HG03108 (cell line): ENCODE data around the gene HNRNPH2.

Experiments used
- ATAC-seq: cut with Tn5 transposase; IDR thresholded peaks from one replicate; pipeline ENCODE4 v1.9.1; 2021; ENCODE audit warnings: moderate library complexity; ENCODE audit not compliant: unreplicated experiment

Gene HNRNPH2, protein sequence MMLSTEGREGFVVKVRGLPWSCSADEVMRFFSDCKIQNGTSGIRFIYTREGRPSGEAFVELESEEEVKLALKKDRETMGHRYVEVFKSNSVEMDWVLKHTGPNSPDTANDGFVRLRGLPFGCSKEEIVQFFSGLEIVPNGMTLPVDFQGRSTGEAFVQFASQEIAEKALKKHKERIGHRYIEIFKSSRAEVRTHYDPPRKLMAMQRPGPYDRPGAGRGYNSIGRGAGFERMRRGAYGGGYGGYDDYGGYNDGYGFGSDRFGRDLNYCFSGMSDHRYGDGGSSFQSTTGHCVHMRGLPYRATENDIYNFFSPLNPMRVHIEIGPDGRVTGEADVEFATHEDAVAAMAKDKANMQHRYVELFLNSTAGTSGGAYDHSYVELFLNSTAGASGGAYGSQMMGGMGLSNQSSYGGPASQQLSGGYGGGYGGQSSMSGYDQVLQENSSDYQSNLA

DNA sequence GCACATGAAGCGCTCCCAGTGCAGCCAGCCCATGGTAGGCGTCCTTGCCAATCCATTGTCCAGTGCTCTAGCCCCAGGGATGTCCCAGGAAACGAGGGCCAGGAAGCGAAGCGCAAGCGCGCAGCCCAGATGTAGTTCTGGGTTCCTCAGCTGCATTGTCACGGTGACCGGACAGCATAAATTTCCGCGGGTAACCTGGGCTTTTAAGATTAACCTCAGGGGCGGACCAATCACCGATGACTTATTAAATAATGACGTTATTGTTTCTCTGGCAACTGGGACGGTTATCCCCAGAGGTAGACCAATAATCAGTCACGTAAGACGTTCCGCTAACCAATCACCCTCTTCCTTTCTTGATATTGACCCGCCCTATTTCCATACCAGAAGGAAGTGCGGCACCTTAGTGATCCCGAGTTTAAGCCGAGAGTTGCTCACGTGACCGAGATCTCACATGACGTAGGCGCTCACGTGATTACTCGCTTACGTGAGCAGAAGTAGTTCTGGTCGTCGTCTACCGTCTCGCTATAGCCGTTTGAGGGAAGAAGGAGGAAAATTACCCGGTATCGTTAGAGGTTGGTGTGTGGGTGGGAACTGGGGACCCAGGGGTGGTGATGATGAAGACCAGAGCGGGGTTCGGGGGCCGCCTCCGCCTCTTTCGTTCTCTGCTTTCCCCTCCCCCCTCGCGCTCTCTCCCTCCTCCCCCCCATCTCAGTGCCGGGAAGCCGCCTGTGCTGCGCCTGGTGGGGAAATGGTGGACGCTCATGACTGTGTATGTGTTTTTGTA, at the start of gene HNRNPH2, which contains the start of gene GLA:
TSS of gene HNRNPH2 (plus strand) at position 475 of the 784 bp plus-strand sequence. CDS start 3,767 bp downstream, outside the sequence.
TSS of gene GLA (minus strand) at position 178 of the 784 bp plus-strand sequence. CDS start at position 156, 22 bp downstream.
- ATAC-seq, result peak; percentile 93

DNA sequence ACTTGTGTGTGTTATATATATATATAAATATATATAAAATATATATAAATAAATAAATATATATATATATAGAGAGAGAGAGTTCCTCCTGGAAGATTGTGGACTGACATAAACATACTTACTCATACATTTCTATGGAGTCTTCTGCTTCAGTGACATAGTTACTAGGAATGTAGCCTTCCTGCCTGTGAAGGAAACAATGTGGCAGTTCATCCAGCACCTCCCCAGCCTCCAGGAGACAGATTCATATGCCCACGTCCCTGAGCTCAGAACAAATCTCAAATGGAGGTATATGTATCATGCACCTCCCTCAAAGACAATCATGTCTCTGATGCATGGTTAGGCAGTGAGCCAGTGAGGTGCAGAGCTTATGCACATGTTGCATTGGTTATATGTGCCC, 48.1 kb upstream of the HNRNPH2 start:
- ATAC-seq, result no peak

DNA sequence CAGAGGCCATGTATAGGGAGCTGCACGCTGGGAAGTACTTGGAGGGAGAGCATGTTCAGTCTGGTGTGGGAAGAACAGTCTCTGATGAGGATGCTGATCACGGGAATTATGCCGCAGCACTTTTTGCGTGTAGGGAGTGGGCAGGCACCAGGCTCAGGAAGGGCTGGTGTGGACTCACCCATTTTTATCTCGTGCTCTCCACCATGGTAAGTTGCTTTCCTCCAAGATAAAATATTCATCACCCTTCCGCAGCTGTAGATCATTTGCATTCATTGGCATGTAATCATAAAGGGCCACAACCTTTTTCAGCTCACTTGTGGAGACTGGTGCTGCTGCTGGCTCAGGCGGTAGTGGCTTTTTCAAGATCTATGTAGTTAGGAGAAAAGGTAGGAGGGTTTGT, 47.6 kb upstream of the HNRNPH2 start:
- ATAC-seq, result no peak

DNA sequence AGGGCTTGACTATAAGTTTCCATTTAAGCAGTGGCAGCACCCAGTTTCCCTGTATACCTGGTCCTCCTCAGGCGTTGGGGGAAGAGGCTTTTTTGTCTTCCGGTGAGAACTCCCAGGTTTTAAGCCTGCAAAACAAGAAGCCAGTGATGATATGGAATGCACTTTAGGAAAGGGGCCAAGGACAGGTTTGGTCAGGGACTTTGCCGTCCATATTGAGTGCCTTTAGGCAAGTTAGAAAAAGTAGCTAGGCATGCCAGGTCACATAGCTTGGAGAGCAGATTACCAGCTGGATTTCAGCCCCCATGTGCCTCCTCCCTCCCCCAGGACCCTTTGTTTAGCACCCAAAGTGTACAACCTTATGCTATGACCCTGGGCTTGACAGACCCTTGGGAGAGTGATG, 45.9 kb upstream of the HNRNPH2 start:
- ATAC-seq, result no peak

DNA sequence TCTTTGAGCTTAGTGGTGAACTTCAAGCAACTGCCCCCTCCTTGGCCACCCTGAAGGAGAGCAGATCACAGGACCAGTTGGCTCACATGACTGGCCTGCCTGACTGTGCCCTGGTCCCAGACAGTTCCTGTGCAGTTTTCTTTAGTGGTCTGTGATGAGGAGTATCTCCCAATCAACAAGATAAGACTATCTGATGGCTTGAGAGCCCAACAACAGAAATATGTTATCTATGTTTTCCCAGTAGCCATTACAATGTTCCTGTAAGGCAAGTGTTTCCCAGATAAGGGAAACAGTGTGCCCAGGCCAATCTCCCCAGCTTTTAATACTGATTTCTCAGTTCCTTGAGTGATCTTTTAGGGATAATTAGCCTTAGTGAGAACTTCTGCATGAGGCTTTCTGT, 45.3 kb upstream of the HNRNPH2 start:
- ATAC-seq, result no peak

DNA sequence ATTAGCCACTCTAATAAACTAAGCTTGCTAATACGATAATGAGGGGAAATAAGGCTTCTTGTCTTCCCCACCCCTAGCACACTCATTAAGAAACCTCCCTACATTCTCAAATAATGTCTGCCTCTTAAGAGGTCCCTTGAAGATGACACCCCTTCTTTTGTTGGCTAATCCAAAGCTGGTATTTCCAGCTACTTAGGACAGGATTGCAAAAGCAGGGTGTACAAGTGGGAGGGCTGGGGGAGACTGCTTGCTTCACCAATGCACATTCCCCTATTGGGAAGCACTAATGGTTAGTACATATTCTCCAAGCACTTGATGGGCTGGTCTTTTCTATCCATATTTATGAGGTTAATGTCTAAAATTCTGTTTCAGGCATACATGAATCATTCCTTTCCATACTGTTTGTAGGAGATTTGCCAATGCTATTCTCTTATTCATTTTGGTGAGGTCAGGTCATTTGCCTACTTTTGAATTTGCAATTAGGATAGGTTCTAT, 42.7 kb upstream of the HNRNPH2 start:
- ATAC-seq, result no peak

DNA sequence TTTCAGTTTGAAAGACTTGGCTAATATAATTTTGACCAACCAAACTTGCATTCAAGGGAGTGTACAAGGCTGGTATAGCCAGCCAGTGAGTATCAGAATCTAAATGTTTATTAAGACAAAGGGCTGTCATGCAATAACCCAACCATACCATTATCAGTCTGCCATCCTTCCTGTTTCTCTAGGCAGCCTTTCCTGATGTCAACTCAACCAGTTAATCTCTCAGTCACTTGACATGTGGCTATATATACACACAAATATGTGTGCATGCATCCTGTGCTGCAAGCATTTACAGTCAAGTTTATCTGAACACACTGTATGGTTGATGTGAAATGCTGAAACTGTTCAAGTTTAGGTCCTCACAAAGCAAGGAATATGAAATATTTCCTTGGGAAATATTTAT, 39.2 kb upstream of the HNRNPH2 start:
- no peak for ATAC-seq

DNA sequence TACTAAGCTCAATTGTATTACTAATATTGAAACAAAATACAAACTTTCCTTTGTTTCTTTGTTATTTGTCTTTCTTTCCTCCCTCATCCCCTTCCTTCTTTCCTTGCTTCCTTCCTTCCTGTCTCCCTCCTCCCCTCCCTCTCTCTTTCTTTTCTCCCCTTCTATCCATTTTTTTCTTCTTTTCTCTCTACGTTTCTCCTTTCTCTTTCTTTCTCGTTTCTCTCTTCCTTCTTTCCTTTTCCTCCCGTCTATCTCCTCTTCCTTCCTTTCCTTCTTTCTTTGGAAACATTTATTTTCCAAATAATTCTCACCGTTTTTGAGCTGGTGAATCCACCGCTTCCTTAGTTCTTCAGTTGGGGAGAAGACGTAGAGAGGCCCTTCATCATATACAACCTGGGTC, 38.3 kb upstream of the HNRNPH2 start:
- no peak for ATAC-seq

DNA sequence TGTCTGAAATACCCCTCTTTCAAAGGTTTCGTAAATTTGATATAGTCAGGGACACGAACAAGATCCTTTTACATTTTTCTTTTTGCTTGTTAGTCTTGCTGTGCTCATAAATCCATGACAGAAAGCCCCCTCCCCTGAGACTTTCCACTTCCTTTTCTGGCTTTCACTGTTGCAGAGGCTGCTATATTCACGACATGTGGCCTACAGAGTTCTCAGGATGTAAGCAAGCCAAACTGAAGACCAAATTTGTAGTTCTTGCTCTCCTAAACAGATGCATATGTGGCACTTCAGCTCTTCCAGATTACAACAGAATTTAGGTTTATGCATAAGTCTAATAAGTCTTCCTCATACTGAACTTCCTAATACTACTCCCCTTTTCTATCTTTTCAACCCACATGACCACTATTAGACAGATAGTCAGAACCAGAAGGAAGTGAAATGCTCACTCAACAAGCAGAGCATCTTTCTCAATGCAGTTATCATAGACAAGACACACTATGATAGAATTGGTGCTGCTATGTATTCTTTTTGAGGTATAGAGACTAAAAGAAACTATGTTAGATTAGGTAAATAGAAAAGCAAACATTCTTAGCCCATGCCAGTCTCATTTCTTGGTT, 37.0 kb upstream of the HNRNPH2 start:
- peak; percentile 53 for ATAC-seq

DNA sequence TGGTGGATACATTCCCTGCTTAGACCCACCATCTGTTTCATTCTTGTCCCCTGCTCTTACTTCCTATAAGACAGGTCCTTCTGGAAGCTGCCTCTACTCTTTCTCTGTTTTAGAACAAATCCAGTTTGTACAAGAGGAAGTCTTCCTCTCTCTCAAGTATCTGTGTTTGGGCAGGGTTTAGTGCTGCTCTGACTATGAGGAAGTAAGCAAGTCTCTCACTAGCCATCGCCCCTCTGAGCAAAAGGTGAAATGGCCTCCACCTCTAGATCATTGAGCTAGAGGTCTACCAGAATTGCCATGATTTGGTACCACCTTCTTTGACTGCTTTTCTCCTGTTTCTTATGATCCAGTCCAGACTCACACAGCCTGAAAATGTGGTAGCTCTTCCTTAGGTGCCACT, 30.5 kb upstream of the HNRNPH2 start:
- no peak for ATAC-seq

DNA sequence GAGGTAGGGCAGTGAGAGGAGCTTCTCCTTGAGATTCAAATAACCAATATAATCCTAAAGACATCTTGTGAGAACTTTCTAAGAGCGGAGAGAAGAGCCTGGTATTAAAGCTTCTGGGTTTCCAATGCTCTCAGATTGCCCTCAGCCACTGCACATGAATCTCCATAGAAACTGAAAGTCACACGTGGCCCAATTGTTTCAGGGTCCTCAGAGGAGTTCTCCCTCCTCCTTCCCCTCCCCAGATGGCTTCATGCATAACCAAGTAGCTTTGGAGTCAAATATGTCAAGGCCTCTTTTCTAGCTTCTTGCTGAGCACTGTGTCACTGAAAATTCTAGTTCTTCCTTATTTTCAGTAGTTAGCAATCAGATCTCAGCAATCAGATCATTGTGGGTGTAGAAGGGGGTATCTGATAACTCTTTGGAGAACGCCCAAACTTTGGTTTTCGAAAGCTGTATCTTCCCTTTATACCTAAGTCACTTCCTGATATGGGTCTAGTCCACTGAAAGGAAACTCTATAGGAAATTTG, 24.3 kb upstream of the HNRNPH2 start:
- peak; percentile 59 for ATAC-seq

DNA sequence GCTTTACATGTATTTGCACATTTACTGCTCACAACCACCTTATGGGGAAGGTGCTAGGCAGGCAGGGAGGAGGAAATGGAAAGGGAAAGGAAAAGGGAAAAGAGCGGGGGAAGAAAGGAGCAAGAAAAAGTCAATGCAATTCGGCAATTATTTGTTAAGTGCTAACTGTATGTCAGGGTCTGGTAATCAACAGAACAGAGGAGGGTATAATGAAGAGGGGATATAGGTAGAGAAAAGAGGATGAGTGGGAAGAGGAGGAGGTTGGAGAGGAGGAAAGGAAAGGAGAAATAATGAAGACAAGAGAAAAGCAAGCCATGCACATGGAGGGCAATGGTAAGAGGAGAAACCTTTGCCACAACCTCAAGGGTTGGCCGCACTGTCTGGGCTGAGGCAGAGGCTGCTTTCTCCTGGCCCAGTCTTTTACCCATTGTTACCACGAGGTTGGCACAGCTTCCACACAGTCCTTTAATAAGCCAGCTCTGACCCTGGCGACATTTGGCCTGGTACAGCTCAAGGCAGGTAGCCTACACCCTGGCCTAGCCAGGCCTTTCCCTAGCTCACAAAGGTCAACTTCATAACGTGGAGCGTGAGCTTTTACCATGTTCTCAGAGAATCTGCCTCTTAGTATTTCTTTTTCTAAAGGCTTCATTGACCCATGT, 22.9 kb upstream of the HNRNPH2 start:
- ATAC-seq, result no peak

DNA sequence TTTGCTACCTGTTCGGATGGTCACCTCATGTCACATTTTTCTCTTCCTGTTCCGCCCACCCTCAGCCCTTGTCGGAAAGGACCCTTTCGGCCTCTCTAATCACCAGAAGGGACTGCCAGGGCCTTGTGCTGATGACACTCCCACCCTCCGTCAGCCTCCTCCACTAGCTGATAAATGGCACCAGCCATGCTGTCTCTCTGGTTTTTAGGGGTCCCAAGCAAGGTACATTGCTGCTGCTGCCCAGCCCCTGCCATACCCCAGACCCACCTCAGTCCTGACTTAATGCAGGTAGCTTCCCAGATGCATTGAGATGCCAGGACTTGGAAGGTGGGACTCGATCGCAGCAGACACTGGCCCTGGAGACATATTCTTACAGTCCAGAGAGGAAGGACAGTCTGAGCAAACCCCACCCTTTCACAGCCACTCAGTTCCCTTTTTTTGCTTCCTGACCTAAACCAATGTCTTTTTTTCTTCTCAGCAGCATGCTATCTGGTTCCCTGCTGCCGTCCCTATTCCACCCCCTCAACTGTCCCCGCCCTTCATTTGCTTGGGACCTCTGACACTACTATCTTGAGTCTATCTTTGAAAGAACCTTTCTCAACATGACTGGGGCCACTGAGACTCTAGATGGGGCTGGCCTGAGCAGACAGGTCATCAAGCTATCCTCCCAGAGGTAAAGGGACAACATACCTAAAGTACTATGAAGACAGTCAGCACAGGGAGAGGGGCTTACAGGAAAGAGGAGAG, 22.1 kb upstream of the HNRNPH2 start, which contains the start of gene BTK:
TSS of gene BTK (minus strand) at position 397 of the 747 bp plus-strand sequence. CDS start 10,907 bp downstream, outside the sequence.
- ATAC-seq, result peak; percentile 68

DNA sequence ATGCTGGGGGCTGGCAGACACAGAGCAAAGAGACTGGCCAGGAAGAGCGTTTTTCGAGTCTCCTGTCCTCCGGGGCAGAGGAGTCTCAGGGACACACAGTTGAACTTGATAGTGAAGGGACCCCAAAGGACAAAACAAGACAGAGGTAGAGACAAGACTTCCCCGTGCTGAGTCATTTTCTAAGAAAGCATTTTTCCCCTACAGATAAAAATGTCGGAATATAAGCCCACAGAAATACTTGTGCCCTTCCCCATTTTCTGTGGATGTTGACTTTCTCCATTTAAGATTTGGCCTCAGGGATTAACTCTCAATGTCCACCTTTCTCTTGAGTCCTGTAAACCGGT, 21.5 kb upstream of the HNRNPH2 start:
- no peak for ATAC-seq

DNA sequence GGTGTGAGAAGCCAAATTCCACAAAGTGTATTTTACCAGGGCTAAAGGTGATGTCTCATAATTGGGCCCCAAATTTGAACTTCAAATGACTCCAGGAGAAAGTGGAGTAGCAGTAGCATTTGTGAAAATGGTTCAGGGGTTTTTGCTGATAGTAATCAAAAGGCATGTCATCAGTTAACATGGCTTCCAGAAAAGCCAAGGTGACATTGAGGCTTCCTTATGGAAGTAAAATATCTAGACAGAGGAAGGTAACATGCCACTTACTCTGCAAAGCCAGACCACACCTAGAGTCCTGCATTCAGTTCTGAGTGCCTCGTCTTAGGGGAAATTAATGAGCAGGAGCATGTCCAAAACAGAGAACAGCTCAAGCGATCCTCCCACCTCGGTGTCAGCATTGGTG, 19.4 kb upstream of the HNRNPH2 start:
- ATAC-seq, result no peak

DNA sequence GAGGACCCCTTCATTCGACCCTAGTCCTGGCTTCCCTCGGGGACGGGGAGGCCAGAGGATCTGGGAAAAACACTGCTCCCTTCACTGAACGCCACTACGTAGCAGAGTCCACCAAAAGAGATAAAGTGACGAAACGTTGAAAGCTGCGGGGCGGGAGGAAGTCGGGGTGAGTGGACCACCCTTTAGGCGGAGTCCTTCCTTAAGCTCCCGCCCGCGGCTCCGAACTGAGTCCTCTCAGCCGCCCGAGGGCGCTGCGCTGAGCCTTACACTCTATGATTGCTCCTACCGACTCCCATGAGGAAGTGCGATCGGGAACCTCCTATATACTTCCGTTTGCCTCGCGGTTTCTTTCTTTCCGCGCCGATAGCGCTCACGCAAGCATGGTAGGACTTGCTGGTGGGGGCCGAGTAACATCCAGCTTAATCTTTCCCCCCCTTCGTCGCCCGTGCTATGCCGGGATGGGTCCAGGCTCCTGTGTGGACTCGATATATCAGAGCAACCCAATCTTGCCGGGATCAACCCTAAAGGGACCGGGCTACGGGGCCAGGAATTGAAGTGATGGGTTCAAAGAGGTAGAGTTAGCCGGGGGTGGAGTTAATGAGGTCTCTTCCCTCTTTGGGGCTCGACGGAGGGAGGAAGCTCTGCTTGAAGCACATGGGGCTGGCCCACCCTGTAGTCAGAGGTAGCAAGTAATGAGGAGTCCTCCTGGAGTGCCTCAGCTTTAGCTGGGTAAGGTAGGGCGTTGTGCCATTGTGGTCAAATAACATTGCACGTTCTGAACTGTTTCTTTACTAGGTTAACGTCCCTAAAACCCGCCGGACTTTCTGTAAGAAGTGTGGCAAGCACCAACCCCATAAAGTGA, 17.1 kb upstream of the HNRNPH2 start, which contains the start of gene RPL36A:
TSS of gene RPL36A (plus strand) at position 348 of the 862 bp plus-strand sequence. CDS start at position 381, 33 bp downstream.
- peak; percentile 76 for ATAC-seq

DNA sequence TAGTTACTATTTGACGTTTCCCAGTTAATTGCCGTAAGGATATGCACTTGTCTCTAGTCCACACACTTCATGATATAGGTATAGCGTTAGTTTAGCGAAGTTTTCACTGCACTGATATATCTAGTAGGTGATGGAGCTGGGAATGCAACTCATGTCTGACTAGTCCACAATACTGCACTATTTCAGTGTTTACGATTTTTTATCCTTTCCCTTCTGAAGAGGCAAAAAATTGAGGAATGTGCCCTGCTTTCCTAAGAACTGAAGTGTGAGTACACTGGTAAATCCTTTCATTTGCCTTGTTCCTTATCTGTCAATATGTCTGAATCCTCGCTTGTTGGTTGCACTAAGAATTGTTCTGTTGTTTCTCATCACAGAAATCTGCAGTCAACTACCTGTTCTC, 16.2 kb upstream of the HNRNPH2 start:
- no peak for ATAC-seq

DNA sequence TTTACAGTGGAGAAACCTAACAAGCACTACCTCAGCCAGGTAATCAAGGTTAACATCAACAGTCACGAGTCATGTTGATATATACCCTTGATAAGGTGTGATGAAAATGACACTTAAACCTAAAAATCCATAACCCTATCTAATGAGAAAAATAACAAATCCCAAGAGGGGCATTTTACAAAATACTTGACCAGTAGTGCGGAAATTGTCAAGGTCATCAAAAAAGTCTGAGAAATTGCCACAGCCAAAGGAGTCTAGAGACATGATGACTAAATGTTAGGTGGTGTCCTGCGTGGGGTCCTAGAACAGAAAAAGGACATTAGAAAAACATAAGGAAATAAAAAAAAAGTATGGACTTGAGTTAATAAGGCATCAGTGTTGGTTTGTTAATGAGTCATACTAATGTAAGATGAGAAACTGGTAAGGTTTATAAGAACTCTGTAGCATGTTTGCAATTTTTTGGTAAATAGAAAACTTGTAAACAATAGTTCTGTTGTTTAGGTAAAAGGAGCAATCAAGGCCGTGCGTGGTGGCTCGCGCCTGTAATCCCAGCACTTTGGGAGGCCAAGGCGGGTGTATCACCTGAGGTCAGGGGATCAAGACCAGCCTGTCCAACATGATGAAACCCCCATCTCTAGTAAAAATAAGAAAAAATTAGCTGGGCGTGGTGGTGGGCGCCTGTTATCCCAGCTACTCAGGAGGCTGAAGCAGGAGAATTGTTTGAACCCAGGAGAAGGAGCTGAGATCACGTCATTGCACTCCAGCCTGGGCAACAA, 14.3 kb upstream of the HNRNPH2 start:
- no peak for ATAC-seq
